VCaP (cell line): ENCODE data around the gene RPL7A.
A peak's percentile ranks its signal among the peaks of the same experiment; 100 is the strongest.
"Not testable (repeated sequence)": the region's sequence is repeated elsewhere in the genome, so short reads cannot be mapped to it uniquely, and the experiment has no call there.

Source experiments
- H3K27ac ChIP-seq: fragments of 450-650 bp; 2 replicates; pipeline ENCODE4 v1.5.1; 2017
- TF ChIP-seq, protein P1 (sequence below): fragments of 450-650 bp; conservative IDR thresholded peaks from 2 replicates; pipeline ENCODE4 v1.5.1; 2017; ENCODE audit warnings: mild to moderate bottlenecking, moderate library complexity

Gene RPL7A

DNA sequence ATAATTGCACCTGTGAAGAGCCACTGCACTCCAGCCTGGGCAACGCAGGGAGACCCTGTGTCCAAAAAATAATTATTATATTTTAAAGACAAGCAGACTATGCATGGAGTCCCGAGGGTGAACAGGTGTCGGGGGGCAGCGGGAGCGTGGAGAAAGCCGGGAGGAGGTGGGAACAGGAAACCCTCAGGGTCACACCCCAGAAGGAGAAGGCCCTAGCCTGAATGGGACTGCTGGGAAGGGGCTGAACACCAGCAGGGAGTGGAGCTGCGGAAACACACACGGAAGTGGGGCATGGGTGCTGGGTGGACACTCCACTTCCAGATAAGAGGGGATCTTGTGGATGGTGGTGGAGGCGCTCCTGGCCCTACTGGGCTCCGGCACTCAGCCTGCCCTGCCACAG is 24.8 kb upstream of the RPL7A start:
- no peak overlapping the region for H3K27ac ChIP-seq
- TF ChIP-seq, protein P1, sequence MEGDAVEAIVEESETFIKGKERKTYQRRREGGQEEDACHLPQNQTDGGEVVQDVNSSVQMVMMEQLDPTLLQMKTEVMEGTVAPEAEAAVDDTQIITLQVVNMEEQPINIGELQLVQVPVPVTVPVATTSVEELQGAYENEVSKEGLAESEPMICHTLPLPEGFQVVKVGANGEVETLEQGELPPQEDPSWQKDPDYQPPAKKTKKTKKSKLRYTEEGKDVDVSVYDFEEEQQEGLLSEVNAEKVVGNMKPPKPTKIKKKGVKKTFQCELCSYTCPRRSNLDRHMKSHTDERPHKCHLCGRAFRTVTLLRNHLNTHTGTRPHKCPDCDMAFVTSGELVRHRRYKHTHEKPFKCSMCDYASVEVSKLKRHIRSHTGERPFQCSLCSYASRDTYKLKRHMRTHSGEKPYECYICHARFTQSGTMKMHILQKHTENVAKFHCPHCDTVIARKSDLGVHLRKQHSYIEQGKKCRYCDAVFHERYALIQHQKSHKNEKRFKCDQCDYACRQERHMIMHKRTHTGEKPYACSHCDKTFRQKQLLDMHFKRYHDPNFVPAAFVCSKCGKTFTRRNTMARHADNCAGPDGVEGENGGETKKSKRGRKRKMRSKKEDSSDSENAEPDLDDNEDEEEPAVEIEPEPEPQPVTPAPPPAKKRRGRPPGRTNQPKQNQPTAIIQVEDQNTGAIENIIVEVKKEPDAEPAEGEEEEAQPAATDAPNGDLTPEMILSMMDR: no peak

GRCh38 chr9:133323991-133324703 is 23.9 kb upstream of the RPL7A start:
- H3K27ac ChIP-seq: no peak overlapping the region
- TF ChIP-seq, protein P1: no peak

DNA sequence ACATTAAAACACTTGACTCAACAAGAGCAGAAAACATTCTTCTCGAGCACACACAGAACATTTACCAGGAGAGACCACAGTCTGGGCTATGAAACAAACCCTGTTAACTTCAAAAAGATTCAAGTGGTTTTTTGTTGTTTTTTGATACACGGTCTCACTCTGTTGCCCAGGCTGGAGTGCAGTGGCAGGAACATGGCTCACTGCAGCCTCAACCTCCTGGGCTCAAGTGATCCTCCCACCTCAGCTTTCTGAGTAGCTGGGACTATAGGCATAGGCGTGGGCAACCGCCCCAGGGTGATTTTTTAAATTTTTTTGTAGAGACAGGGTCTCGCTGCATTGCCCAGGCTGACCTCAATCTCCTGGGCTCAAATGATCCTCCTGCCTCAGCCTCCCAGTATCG is 21.0 kb upstream of the RPL7A start:
- not testable (repeated sequence) for H3K27ac ChIP-seq

GRCh38 chr9:133327834-133328484 is 20.1 kb upstream of the RPL7A start:
- H3K27ac ChIP-seq: no peak overlapping the region
- TF ChIP-seq, protein P1: no peak

DNA sequence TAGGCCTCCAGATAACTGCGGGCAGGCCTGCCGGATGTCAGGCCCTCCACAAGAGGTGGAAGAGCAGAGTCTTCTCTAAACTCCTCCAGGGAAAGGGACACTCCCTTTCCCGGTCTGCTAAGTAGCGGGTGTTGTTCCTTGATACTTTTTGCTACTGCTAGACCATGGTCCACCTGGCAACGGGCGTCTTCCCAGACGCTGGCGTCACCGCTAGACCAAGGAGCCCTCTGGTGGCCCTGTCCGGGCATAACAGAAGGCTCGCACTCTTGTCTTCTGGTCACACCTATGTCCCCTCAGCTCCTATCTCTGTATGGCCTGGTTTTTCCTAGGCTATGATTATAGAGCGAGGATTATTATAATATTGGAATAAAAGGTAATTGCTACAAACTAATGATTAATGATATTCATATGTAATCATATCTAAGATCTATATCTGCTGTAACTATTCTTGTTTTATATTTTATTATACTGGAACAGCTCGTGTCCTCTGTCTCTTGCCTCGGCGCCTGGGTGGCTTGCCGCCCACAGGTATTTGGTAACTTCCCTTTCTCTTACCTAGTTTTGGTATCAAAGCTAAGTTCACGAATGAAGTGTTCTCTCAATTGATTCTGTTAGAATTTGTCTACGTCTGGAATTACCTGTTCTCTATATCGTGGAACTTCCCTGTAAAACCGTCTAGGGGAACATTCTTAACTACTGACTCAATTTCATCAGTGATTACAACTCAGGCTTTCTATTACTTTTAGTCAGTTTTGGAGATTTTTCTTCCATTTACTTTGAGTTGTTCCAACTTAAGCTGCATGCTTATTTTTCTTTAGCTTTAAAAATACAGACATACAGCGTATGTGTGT is 18.5 kb upstream of the RPL7A start:
- TF ChIP-seq, protein P1: peak; percentile 89
- not testable (repeated sequence) for H3K27ac ChIP-seq

GRCh38 chr9:133331221-133331620 is 16.8 kb upstream of the RPL7A start:
- TF ChIP-seq, protein P1: no peak
- no peak overlapping the region for H3K27ac ChIP-seq

- H3K27ac ChIP-seq: no peak overlapping the region
- TF ChIP-seq, protein P1: no peak
Measured at GRCh38 chr9:133331641-133332380, 16.2 kb upstream of the RPL7A start.
